HepG2 (cell line): ENCODE data around the gene TNP2. TPM values are rescaled to one million over a fixed set of nuclear protein-coding genes. Genes with fewer than 3 reads are reported as not detected.

Experiments used
- ATF3 ChIP-seq: sonication (generic); formaldehyde crosslinking; IDR thresholded peaks from 2 replicates; pipeline ENCODE4 v1.4.0; 2020; ENCODE audit warnings: missing genetic modification reagents
- NR2C2 ChIP-seq: sonication (generic); formaldehyde crosslinking; IDR thresholded peaks from 2 replicates; pipeline ENCODE4 v1.4.0; 2020; ENCODE audit warnings: missing genetic modification reagents, mild to moderate bottlenecking, moderate library complexity, borderline replicate concordance
- RAD21 ChIP-seq: fragments of 450-650 bp; formaldehyde crosslinking; IDR thresholded peaks from 2 replicates; pipeline ENCODE4 v1.5.0; 2020; ENCODE audit warnings: mild to moderate bottlenecking
- SIN3A ChIP-seq: IDR thresholded peaks from 2 replicates; pipeline ENCODE4 v1.6.1; 2011; ENCODE audit warnings: low read depth, mild to moderate bottlenecking, control low read depth, low read length, borderline replicate concordance
- TARDBP ChIP-seq: sonication (generic); formaldehyde crosslinking; IDR thresholded peaks from 2 replicates; pipeline ENCODE4 v1.8.0; 2022; ENCODE audit warnings: mild to moderate bottlenecking, missing genetic modification reagents
- ZGPAT ChIP-seq: IDR thresholded peaks from 2 replicates; pipeline ENCODE4 v1.6.1; 2016; ENCODE audit warnings: mild to moderate bottlenecking
- ZNF225 ChIP-seq: sonication (generic); formaldehyde crosslinking; IDR thresholded peaks from 2 replicates; pipeline ENCODE4 v1.4.0; 2020; ENCODE audit warnings: mild to moderate bottlenecking, missing genetic modification reagents
- ZNF275 ChIP-seq: sonication (generic); formaldehyde crosslinking; IDR thresholded peaks from 2 replicates; pipeline ENCODE4 v1.8.0; 2022; ENCODE audit warnings: missing genetic modification reagents, mild to moderate bottlenecking, inconsistent platforms, borderline replicate concordance
- ZNF670 ChIP-seq: sonication (generic); formaldehyde crosslinking; IDR thresholded peaks from 2 replicates; pipeline ENCODE4 v1.8.0; 2022; ENCODE audit warnings: mild to moderate bottlenecking, missing genetic modification reagents, borderline replicate concordance
- polyA plus RNA-seq, 8 experiments: library from polyadenylated mRNA; depleted of rRNA in 3 of 8; stranded (reverse) in 7 of 8; unstranded in 1 of 8; fragments of >200 nt; fragmentation: Illumina TruSeq in 4 of 8; extraction: Trizol in 4 of 8; gene quantifications; 2 replicates each; pipeline versions ENCODE4 v1.2.1 to v1.2.3, GENCODE V29; 2011 to 2016; ENCODE audit warnings: low read depth in 4 of 8, missing spikeins in 1 of 8, mixed read lengths in 1 of 8; ENCODE audit not compliant: insufficient read depth in 1 of 8
- total RNA-seq, 5 experiments: library from RNA; depleted of rRNA; stranded (reverse); fragments of >200 nt; fragmentation: Illumina TruSeq; extraction: Trizol; gene quantifications; 2 replicates each; pipeline ENCODE4 v1.2.3, GENCODE V29; 2016; ENCODE audit warnings: low read depth in 1 of 5
- TF ChIP-seq, protein P1 (sequence below): sonication (generic); formaldehyde crosslinking; IDR thresholded peaks from 2 replicates; pipeline ENCODE4 v1.4.0; 2020; ENCODE audit warnings: missing genetic modification reagents
- TF ChIP-seq, protein P2 (sequence below): sonication (generic); formaldehyde crosslinking; IDR thresholded peaks from 2 replicates; pipeline ENCODE4 v1.9.0; 2021; ENCODE audit warnings: mild to moderate bottlenecking, missing genetic modification reagents
- TF ChIP-seq, protein P3 (sequence below): IDR thresholded peaks from 2 replicates; pipeline ENCODE4 v1.4.0; 2020; ENCODE audit warnings: mild to moderate bottlenecking, missing genetic modification reagents

TNP2 gene
- total and polyA plus RNA-seq, 2 of the 13 experiments (the other 11 are each of a cell fraction or from before 2014, with no cell fraction given): not detected

GRCh38 chr16:11306997-11307638 lies 38.0 kb upstream of the TNP2 start (continued):
- TF ChIP-seq ZNF275 (CRISPR knock-in tag) (peak; percentile 66; the same call in 1 of the 2 replicates), ATF3 (CRISPR knock-in tag) (0 out of 2 replicates have a peak, but pooled peaks have one; percentile 28), RAD21 (CRISPR knock-in tag) (peak; percentile 29; the same call in 1 of the 2 replicates), ZNF670 (no peak), NR2C2 (CRISPR knock-in tag) (peak; percentile 84), ZNF225 (CRISPR knock-in tag) (no peak), ZGPAT (CRISPR knock-in tag) (peak; percentile 96), SIN3A (peak; percentile 42; the same call in 1 of the 2 replicates), TARDBP (CRISPR knock-in tag) (peak; percentile 79)
- TF ChIP-seq, protein P1, sequence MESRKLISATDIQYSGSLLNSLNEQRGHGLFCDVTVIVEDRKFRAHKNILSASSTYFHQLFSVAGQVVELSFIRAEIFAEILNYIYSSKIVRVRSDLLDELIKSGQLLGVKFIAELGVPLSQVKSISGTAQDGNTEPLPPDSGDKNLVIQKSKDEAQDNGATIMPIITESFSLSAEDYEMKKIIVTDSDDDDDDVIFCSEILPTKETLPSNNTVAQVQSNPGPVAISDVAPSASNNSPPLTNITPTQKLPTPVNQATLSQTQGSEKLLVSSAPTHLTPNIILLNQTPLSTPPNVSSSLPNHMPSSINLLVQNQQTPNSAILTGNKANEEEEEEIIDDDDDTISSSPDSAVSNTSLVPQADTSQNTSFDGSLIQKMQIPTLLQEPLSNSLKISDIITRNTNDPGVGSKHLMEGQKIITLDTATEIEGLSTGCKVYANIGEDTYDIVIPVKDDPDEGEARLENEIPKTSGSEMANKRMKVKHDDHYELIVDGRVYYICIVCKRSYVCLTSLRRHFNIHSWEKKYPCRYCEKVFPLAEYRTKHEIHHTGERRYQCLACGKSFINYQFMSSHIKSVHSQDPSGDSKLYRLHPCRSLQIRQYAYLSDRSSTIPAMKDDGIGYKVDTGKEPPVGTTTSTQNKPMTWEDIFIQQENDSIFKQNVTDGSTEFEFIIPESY (CRISPR knock-in tag): peak; percentile 75
- TF ChIP-seq, protein P2, sequence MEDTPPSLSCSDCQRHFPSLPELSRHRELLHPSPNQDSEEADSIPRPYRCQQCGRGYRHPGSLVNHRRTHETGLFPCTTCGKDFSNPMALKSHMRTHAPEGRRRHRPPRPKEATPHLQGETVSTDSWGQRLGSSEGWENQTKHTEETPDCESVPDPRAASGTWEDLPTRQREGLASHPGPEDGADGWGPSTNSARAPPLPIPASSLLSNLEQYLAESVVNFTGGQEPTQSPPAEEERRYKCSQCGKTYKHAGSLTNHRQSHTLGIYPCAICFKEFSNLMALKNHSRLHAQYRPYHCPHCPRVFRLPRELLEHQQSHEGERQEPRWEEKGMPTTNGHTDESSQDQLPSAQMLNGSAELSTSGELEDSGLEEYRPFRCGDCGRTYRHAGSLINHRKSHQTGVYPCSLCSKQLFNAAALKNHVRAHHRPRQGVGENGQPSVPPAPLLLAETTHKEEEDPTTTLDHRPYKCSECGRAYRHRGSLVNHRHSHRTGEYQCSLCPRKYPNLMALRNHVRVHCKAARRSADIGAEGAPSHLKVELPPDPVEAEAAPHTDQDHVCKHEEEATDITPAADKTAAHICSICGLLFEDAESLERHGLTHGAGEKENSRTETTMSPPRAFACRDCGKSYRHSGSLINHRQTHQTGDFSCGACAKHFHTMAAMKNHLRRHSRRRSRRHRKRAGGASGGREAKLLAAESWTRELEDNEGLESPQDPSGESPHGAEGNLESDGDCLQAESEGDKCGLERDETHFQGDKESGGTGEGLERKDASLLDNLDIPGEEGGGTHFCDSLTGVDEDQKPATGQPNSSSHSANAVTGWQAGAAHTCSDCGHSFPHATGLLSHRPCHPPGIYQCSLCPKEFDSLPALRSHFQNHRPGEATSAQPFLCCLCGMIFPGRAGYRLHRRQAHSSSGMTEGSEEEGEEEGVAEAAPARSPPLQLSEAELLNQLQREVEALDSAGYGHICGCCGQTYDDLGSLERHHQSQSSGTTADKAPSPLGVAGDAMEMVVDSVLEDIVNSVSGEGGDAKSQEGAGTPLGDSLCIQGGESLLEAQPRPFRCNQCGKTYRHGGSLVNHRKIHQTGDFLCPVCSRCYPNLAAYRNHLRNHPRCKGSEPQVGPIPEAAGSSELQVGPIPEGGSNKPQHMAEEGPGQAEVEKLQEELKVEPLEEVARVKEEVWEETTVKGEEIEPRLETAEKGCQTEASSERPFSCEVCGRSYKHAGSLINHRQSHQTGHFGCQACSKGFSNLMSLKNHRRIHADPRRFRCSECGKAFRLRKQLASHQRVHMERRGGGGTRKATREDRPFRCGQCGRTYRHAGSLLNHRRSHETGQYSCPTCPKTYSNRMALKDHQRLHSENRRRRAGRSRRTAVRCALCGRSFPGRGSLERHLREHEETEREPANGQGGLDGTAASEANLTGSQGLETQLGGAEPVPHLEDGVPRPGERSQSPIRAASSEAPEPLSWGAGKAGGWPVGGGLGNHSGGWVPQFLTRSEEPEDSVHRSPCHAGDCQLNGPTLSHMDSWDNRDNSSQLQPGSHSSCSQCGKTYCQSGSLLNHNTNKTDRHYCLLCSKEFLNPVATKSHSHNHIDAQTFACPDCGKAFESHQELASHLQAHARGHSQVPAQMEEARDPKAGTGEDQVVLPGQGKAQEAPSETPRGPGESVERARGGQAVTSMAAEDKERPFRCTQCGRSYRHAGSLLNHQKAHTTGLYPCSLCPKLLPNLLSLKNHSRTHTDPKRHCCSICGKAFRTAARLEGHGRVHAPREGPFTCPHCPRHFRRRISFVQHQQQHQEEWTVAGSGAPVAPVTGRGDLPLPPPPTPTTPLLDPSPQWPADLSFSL (CRISPR knock-in tag): peak; percentile 22; the same call in 1 of the 2 replicates
- TF ChIP-seq, protein P3, sequence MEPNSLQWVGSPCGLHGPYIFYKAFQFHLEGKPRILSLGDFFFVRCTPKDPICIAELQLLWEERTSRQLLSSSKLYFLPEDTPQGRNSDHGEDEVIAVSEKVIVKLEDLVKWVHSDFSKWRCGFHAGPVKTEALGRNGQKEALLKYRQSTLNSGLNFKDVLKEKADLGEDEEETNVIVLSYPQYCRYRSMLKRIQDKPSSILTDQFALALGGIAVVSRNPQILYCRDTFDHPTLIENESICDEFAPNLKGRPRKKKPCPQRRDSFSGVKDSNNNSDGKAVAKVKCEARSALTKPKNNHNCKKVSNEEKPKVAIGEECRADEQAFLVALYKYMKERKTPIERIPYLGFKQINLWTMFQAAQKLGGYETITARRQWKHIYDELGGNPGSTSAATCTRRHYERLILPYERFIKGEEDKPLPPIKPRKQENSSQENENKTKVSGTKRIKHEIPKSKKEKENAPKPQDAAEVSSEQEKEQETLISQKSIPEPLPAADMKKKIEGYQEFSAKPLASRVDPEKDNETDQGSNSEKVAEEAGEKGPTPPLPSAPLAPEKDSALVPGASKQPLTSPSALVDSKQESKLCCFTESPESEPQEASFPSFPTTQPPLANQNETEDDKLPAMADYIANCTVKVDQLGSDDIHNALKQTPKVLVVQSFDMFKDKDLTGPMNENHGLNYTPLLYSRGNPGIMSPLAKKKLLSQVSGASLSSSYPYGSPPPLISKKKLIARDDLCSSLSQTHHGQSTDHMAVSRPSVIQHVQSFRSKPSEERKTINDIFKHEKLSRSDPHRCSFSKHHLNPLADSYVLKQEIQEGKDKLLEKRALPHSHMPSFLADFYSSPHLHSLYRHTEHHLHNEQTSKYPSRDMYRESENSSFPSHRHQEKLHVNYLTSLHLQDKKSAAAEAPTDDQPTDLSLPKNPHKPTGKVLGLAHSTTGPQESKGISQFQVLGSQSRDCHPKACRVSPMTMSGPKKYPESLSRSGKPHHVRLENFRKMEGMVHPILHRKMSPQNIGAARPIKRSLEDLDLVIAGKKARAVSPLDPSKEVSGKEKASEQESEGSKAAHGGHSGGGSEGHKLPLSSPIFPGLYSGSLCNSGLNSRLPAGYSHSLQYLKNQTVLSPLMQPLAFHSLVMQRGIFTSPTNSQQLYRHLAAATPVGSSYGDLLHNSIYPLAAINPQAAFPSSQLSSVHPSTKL (CRISPR knock-in tag): peak; percentile 91
